Gastroesophageal sphincter (tissue), 4 donors: ENCODE data around the gene HLA-B. TPM values are rescaled to one million over a fixed set of nuclear protein-coding genes. Genes with fewer than 3 reads are reported as not detected.
A peak's percentile ranks its signal among the peaks of the same experiment; 100 is the strongest.
"Not testable (repeated sequence)": the region's sequence is repeated elsewhere in the genome, so short reads cannot be mapped to it uniquely, and the experiment has no call there.

Experiments
- ATAC-seq: fragments of 150-250 bp; one replicate; pipeline ENCODE4 v1.9.1; 2016; ENCODE audit warnings: mild to moderate bottlenecking, moderate library complexity
- H3K27ac ChIP-seq, 4 donors: fragments of 200-600 bp; sonication (generic) in 3 of 4; 1 replicate in 3 of 4; 2 replicates in 1 of 4; pipeline ENCODE4 v1.5.1; 2016 to 2019
- H3K27me3 ChIP-seq: fragments of 200-600 bp; sonication (generic); one replicate; pipeline ENCODE4 v1.5.1; 2019
- H3K36me3 ChIP-seq, 2 donors: fragments of 200-600 bp; sonication (generic); one replicate each; pipeline ENCODE4 v1.5.1; 2019; ENCODE audit warnings: control low read depth in 1 of 2
- H3K4me1 ChIP-seq, 3 donors: fragments of 200-600 bp; sonication (generic); 1 replicate in 2 of 3; 2 replicates in 1 of 3; pipeline ENCODE4 v1.5.1; 2016 to 2019; ENCODE audit warnings: control low read depth in 2 of 3
- H3K4me3 ChIP-seq, 2 donors: fragments of 200-600 bp; sonication (generic); one replicate each; pipeline ENCODE4 v1.5.1; 2019; ENCODE audit warnings: mild to moderate bottlenecking in 1 of 2, moderate library complexity in 1 of 2
- H3K9me3 ChIP-seq, 3 donors: fragments of 200-600 bp; sonication (generic); one replicate each; pipeline ENCODE4 v1.5.1; 2017 to 2019; ENCODE audit warnings: control low read depth in 2 of 3
- CTCF ChIP-seq, 4 experiments: fragments of 200-600 bp in 2 of 4; fragments of 450-650 bp in 2 of 4; sonication (generic) in 1 of 4; IDR thresholded peaks; one replicate each; pipeline ENCODE4 v1.5.1; 2017 to 2019; ENCODE audit warnings: antibody characterized with exemption in 4 of 4, mild to moderate bottlenecking in 2 of 4, moderate library complexity in 2 of 4
- EP300 ChIP-seq: sonication (generic); formaldehyde crosslinking; IDR thresholded peaks from one replicate; pipeline ENCODE4 v1.6.1; 2017; ENCODE audit warnings: antibody characterized with exemption, mild to moderate bottlenecking
- POLR2A ChIP-seq, 2 donors: fragments of 450-650 bp; IDR thresholded peaks; one replicate each; pipeline ENCODE4 v1.6.1; 2017; ENCODE audit warnings: antibody characterized with exemption in 2 of 2, mild to moderate bottlenecking in 2 of 2, moderate library complexity in 1 of 2
- POLR2AphosphoS5 ChIP-seq: sonication (generic); formaldehyde crosslinking; IDR thresholded peaks from one replicate; pipeline ENCODE4 v1.6.1; 2017; ENCODE audit warnings: antibody characterized with exemption
- WGBS, 2 donors: methylation state at CpG; one replicate each; pipeline ENCODE4 v1.1.5; 2018; ENCODE audit warnings: low coverage in 1 of 2; 5-methylcytosine and 5-hydroxymethylcytosine counted together
- total RNA-seq, 4 donors: library from RNA; depleted of rRNA; stranded (reverse); fragments of >200 nt; gene quantifications; one replicate each; pipeline ENCODE4 v1.1.0, GENCODE V29; 2016

Gene HLA-B
- total RNA-seq = 100 to 1,000 TPM; 299 to 991 (median 620) TPM

GRCh38 chr6:31356946-31357466 is at the start of gene HLA-B:
HLA-B (minus strand) TSS chr6:31357179; CDS start chr6:31357158, 21 bp downstream.
- TF ChIP-seq POLR2AphosphoS5 (no peak), POLR2A (IDR thresholded peaks at IDR 0.05) (peak in 1 of 2 donors; percentile 97), CTCF (IDR thresholded peaks at IDR 0.05) (peak in 1 of 4 experiments; percentile 6), EP300 (no peak)
- no CpG with 5 or more reads among the region's 39 CpGs for WGBS, 2 donors
- peak; percentile 98 for ATAC-seq

GRCh38 chr6:31405996-31406395 is 49.0 kb upstream of the HLA-B start:
- no peaks in the 10 kb centered on the region for H3K9me3 ChIP-seq
- H3K4me1 ChIP-seq = peaks cover 4 to 95% (median 35%) of the 10 kb centered on the region in 3 donors
- H3K36me3 ChIP-seq = peaks cover 0 to 5% of the 10 kb centered on the region in 2 donors
- no peaks in the 10 kb centered on the region for H3K27me3 ChIP-seq
- no peak for ATAC-seq
- TF ChIP-seq CTCF (IDR thresholded peaks at IDR 0.05) = no peak
- no peak for TF ChIP-seq EP300
- TF ChIP-seq POLR2A (IDR thresholded peaks at IDR 0.05) = no peak
- no peak for TF ChIP-seq POLR2AphosphoS5
- H3K27ac ChIP-seq = no peak overlapping the region
- 58 to 65% methylated on average over 5 of the region's 5 CpGs for WGBS, 2 donors
- H3K4me3 ChIP-seq = no peak overlapping the region

More at GRCh38 chr6:31356946-31357466, at the start of gene HLA-B:
- no peaks in the 10 kb centered on the region for H3K27me3 ChIP-seq
- peaks cover 0 to 20% (median 5%) of the 10 kb centered on the region in 3 donors for H3K4me1 ChIP-seq
- H3K9me3 ChIP-seq = no peaks in the 10 kb centered on the region
- H3K27ac ChIP-seq = peak within 1 kb of the TSS; percentile 81 to 84 (median 82)
- peaks cover 0 to 22% of the 10 kb centered on the region in 2 donors for H3K36me3 ChIP-seq
- peak within 1 kb of the TSS; percentile 58 to 66 for H3K4me3 ChIP-seq

GRCh38 chr6:31404061-31404364 is 47.0 kb upstream of the HLA-B start:
- H3K4me1 ChIP-seq = peaks cover 4 to 79% (median 35%) of the 10 kb centered on the region in 3 donors
- peak overlapping the region; percentile 1 to 100 (median 97) for H3K27ac ChIP-seq
- H3K4me3 ChIP-seq = peak overlapping the region; percentile 79 to 89
- not testable (repeated sequence) for ATAC-seq, H3K27me3 ChIP-seq, H3K36me3 ChIP-seq, H3K9me3 ChIP-seq
- 14 to 20% methylated on average over 1 to 5 of the region's 13 CpGs for WGBS, 2 donors

GRCh38 chr6:31403283-31404060 is 46.5 kb upstream of the HLA-B start, which contains the start of gene MICA:
MICA (plus strand) TSS chr6:31403595; CDS start chr6:31403633, 38 bp downstream.
- Histone ChIP-seq H3K4me3 (peak within 1 kb of the TSS; percentile 79 to 89), H3K27me3 (no peaks in the 10 kb centered on the region), H3K4me1 (peaks cover 4 to 79% (median 35%) of the 10 kb centered on the region in 3 donors), H3K27ac (peak within 1 kb of the TSS; percentile 95 to 100 (median 98)), H3K36me3 (no peaks in the 10 kb centered on the region), H3K9me3 (no peaks in the 10 kb centered on the region)
- TF ChIP-seq CTCF (IDR thresholded peaks at IDR 0.05) (peak in 2 of 4 experiments; percentile 14 to 38), POLR2A (IDR thresholded peaks at IDR 0.05) (peak; percentile 44 to 47), EP300 (no peak), POLR2AphosphoS5 (peak; percentile 80)
- ATAC-seq = peak; percentile 86
- 0 to 1% methylated on average over 9 to 12 of the region's 58 CpGs for WGBS, 2 donors

- Histone ChIP-seq H3K9me3 (no peaks in the 10 kb centered on the region), H3K4me1 (peaks cover 2 to 79% (median 30%) of the 10 kb centered on the region in 3 donors)
- ATAC-seq = peak; percentile 0
These were observed 45.6 kb upstream of the HLA-B start for GRCh38 chr6:31402324-31403282.

More at GRCh38 chr6:31402324-31403282, 45.6 kb upstream of the HLA-B start:
- Histone ChIP-seq H3K27ac (peak overlapping the region; percentile 95 to 100 (median 98)), H3K27me3 (no peaks in the 10 kb centered on the region), H3K36me3 (no peaks in the 10 kb centered on the region), H3K4me3 (peak overlapping the region; percentile 79 to 89)
- TF ChIP-seq POLR2AphosphoS5 (no peak), CTCF (IDR thresholded peaks at IDR 0.05) (no peak), POLR2A (IDR thresholded peaks at IDR 0.05) (no peak), EP300 (no peak)
- WGBS, 2 donors = 4 to 7% methylated on average over 13 to 17 of the region's 27 CpGs
